NK-92 (cell line): ENCODE data around the gene NFIC.
"Not testable (repeated sequence)": the region's sequence is repeated elsewhere in the genome, so short reads cannot be mapped to it uniquely, and the experiment has no call there.

Experiments
- DNase-seq: peaks from one replicate; lab custom pipeline; 2025; ENCODE audit not compliant: unreplicated experiment; lab: John Stamatoyannopoulos, UW

Gene NFIC

DNA sequence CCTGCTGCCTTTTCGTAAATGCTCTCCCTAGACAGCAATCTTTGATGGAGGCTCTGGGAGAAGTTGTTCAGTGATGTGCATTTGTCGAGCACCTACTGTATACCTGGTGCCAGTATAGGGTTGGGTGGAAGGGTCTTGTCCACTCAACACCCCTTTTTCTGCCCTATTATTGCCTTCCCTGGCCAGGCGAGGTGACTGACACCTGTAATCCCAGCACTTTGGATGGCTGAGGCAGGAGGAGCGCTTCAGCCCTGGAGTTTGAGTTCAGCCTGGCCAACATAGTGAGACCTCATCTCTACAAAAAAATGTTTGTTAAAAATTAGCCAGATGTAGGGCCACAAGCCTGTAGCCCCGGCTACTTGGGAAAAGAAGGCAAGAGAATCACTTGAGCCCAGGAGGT lies 49.3 kb downstream of the NFIC start:
- no peak for DNase-seq

GRCh38 chr19:3420244-3420755 lies 53.9 kb downstream of the NFIC start:
- DNase-seq: no peak

GRCh38 chr19:3420909-3421619 lies 54.7 kb downstream of the NFIC start:
- DNase-seq: no peak

DNA sequence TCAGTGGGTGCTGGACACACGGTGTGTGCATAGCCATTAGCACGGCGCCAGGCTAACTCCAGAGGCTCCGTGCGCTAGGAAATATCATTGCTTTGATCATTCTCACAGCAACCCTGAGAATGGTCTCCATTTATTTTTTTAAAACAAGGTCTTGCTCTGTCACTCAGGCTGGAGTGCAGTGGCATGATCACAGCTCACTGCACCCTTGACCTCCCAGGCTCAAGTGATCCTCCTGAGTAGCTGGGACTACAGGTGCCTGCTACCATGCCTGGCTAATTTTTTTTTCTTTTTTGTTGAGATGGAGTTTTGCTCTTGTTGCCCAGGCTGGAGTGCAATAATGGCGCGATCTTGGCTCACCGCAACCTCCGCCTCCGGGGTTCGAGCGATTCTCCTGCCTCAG lies 55.3 kb downstream of the NFIC start:
- not testable (repeated sequence) for DNase-seq

- no peak for DNase-seq
Observed at GRCh38 chr19:3423183-3423829, 56.9 kb downstream of the NFIC start.

DNA sequence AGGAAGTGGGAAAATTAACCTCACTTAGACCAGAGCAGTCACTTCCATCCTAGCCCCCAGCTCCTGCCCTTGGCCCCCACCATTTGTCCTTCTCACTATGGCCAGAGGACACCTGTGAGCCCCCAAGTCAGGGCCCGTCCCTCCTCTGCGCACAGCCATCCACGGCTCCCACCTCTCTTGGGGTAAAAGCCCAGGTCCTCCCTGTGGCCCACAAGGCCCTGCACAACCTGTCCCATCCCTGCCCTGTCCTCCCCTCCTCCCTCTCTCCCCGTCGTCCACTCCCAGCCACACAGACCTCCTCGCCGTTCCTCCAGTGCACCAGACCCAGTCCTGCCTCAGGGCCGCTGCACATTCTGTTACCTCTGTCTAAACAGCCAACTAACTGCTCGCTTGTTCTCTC lies 60.0 kb downstream of the NFIC start:
- DNase-seq: no peak

GRCh38 chr19:3430366-3430680 lies 63.9 kb downstream of the NFIC start:
- not testable (repeated sequence) for DNase-seq

GRCh38 chr19:3431760-3432397 lies 65.5 kb downstream of the NFIC start:
- DNase-seq: no peak

DNA sequence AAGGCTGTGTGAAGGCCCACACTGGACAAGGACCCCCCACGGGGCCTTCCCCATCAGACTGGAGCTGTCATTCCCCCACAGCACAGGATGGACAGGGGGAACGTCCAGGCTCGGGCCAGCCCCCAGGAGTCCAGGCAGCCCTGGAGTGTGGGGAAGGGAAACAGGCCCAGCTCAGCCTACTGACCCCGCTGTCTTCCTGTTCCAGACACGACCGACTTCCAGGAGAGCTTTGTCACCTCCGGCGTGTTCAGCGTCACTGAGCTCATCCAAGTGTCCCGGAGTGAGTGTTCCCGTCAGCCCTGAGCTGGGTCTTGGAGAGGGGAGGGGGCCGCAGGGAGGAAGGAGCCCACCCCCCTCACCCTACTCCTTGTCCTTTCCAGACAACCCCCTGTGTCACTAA lies 66.9 kb downstream of the NFIC start:
- DNase-seq: no peak

DNA sequence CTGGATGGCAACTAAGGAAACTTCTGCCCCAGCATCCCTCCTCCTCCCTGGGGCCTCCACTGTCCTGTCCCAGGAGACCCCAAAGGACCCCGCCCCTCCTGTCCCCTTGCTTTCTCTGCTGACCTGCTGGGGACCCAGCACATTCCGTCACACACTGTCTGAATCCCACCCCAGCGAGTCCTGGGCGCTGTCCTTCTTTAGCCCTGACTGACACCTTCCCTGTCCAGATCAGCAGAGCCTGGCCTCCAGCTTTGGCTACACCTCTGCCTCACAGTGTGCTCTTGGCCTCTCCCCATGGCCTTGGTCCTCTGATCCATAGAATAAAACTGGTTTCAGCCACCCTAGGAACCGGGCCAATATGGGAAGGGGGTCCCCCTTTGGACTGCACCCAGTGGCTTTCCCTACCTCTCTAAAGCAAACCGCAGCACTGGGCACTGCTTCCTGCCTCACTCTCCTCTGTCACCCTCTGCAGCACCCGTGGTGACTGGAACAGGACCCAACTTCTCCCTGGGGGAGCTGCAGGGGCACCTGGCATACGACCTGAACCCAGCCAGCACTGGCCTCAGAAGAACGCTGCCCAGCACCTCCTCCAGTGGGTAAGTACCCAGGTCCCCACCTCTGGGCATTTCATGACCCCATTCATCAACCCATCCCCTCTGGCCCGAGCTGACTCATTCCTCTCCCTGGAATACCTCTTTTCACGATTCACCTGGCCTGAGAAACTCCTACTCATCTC lies 67.6 kb downstream of the NFIC start:
- DNase-seq: no peak

GRCh38 chr19:3434630-3435553 lies 68.5 kb downstream of the NFIC start:
- DNase-seq: peak; percentile 51

DNA sequence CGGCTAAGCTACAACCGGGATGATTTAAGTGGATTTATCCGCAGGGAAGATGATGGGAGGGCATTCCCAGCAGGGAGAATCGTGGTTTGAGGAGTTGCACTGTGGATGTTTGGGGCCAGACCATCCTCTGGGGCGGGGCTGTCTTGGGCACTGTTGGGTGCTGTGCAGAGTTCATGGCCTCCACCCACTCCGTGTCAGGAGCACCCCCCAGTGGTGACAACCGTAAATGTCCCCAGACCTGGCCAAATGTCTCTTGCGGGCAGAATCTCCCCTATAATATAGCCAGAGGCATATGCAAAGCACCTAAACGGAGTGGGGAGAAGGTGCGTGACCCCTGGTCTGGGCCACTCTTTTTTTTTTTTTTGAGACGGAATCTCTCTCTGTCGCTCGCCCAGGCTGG lies 73.7 kb downstream of the NFIC start:
- DNase-seq: no peak

GRCh38 chr19:3441089-3441985 lies 75.0 kb downstream of the NFIC start:
- no peak for DNase-seq

DNA sequence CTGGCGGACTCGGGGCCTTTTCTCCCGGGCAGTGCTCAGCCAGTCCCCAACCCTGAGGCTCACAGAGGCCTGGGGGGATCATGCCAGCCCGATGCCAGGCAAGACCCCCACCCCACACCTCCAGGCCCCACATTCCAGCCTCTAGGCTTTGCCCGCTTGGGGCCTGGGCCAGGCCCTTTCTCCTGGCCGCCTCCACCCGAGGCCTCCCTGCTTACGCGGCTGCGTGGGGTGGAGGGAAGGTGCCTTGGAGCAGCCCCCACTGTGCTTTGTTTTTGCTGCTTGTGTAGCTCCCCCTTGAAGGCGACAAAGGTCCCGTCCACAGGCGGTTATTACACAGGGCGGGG lies 75.6 kb downstream of the NFIC start:
- no peak for DNase-seq

- no peak for DNase-seq
Observed at GRCh38 chr19:3442487-3443071, 76.2 kb downstream of the NFIC start.

- DNase-seq: no peak
Observed at GRCh38 chr19:3443840-3444694, 77.7 kb downstream of the NFIC start.

DNA sequence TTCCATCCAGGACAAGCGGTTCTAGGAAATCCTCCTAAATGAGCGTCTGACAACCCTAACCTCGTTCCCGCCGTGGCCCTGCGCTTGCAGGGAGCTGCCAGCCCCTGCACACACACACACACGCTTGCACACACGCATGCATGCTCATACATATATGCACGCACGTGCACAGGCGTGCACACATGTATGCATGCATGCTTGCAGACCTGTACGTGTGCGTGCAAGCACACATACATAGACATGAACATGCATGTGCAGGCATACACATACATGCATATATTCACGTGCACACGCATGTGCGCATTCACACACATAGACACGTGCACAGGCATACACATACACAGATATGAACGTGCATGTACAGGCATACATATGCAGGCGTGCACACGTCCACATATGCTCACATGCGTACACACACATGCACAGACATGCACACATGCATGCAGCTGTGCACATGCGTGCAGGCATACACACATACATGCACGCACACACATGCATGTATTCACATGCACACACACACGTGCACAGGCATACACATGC lies 78.4 kb downstream of the NFIC start:
- no peak for DNase-seq

DNA sequence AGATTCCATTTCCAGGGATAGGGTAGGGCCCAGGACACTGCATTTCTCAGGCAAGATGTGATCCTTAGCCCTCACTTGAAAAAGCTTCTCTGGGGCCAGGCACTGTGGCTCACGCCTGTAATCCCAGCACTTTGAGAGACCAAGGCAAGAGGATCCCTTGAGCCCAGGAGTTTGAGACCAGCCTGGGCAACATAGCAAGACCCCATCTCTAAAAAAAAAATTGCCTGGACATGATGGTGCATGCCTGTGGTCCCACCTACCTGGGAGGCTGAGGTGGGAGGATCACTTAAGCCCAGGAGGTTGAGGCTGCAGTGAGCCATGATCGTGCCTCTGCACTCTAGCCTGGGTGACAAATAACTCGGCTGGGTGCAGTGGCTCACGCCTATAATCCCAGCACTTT lies 80.3 kb downstream of the NFIC start:
- not testable (repeated sequence) for DNase-seq
